ENCODE results near the gene GNRHR. TPM values are rescaled to one million over a fixed set of nuclear protein-coding genes. Genes with fewer than 3 reads are reported as not detected.
A peak's percentile ranks its signal among the peaks of the same experiment; 100 is the strongest.

The GNRHR gene
- total RNA-seq, 4 donors from 2014 or later: not detected

DNA sequence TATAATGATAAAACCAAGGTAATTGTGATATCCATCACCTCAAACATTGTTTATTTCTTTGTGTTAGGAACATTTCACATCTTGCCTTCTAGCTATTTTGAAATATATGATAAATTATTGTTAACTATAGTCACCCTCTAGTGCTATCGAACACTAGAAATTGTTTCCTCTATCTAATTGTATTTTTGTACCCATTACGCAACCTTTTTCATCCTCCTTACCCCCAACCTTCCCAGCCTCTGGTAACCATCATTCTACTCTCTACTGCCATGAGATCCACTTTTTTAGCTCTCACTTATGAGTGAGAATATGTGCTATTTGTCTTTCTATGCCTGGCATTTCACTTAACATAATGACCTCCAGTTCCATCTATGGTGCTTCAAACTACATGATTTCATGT, 49.3 kb downstream of the GNRHR start:
- peaks cover 0 to 8% (median under 1%) of the 10 kb centered on the region in 4 donors for H3K4me1 ChIP-seq
- no peak overlapping the region for H3K4me3 ChIP-seq
- no peaks in the 10 kb centered on the region for H3K9me3 ChIP-seq
- H3K27me3 ChIP-seq: no peaks in the 10 kb centered on the region
- H3K36me3 ChIP-seq: no peaks in the 10 kb centered on the region
- H3K27ac ChIP-seq: no peak overlapping the region
- DNase-seq: no peak
- TF ChIP-seq POLR2A (IDR thresholded peaks at IDR 0.05): no peak
- TF ChIP-seq, protein P1, sequence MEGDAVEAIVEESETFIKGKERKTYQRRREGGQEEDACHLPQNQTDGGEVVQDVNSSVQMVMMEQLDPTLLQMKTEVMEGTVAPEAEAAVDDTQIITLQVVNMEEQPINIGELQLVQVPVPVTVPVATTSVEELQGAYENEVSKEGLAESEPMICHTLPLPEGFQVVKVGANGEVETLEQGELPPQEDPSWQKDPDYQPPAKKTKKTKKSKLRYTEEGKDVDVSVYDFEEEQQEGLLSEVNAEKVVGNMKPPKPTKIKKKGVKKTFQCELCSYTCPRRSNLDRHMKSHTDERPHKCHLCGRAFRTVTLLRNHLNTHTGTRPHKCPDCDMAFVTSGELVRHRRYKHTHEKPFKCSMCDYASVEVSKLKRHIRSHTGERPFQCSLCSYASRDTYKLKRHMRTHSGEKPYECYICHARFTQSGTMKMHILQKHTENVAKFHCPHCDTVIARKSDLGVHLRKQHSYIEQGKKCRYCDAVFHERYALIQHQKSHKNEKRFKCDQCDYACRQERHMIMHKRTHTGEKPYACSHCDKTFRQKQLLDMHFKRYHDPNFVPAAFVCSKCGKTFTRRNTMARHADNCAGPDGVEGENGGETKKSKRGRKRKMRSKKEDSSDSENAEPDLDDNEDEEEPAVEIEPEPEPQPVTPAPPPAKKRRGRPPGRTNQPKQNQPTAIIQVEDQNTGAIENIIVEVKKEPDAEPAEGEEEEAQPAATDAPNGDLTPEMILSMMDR (IDR thresholded peaks at IDR 0.05): no peak

DNA sequence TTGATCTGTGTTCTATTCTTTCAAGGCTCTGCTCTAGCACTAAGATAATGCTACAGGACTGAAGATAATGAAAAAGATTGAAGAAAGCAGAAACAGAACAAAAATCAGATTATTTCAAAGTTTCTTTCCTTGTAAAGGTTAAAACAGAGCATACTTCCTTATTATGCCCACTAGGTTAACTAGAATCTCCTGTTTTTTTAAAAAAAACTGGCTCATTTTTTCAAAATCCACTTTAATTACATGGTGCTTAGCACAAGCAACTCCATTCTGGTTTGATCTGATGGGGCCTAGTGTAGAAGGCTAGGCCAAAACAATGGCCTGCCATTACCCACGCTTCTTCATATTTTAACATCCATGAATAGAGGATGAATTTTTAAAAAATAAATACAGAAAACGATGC, 52.0 kb downstream of the GNRHR start:
- Histone ChIP-seq H3K4me3 (peak overlapping the region in 1 of 4 donors; percentile 91), H3K27me3 (no peaks in the 10 kb centered on the region), H3K27ac (no peak overlapping the region), H3K4me1 (peaks cover 0 to 13% (median 2%) of the 10 kb centered on the region in 4 donors), H3K9me3 (no peaks in the 10 kb centered on the region), H3K36me3 (no peaks in the 10 kb centered on the region)
- no peak for DNase-seq
- no peak for TF ChIP-seq POLR2A (IDR thresholded peaks at IDR 0.05)
- TF ChIP-seq, protein P1 (IDR thresholded peaks at IDR 0.05): no peak

DNA sequence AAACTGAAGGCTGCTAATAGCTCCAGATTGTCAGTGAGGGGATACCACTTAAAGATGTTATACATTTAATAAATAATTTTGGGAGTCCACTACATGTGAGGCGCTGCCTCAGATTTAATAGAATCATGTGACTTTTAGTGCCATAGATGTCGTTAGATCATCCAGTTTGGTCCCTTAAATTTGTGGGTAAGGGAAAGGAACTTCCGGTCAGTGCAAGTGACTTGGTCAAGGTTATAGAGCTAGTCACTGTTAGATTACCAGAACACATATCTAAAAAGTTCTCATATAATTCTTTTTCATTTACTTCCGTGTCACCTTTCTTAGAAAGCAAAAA, 52.7 kb downstream of the GNRHR start:
- H3K36me3 ChIP-seq: no peaks in the 10 kb centered on the region
- H3K9me3 ChIP-seq: no peaks in the 10 kb centered on the region
- no peaks in the 10 kb centered on the region for H3K27me3 ChIP-seq
- DNase-seq: no peak
- H3K4me1 ChIP-seq: peaks cover 0 to 13% (median 2%) of the 10 kb centered on the region in 4 donors
- H3K4me3 ChIP-seq: peak overlapping the region; percentile 87 to 97 (median 91)
- TF ChIP-seq POLR2A (IDR thresholded peaks at IDR 0.05): no peak
- TF ChIP-seq, protein P1 (IDR thresholded peaks at IDR 0.05): no peak
- H3K27ac ChIP-seq: peak overlapping the region; percentile 85 to 93 (median 89)

DNA sequence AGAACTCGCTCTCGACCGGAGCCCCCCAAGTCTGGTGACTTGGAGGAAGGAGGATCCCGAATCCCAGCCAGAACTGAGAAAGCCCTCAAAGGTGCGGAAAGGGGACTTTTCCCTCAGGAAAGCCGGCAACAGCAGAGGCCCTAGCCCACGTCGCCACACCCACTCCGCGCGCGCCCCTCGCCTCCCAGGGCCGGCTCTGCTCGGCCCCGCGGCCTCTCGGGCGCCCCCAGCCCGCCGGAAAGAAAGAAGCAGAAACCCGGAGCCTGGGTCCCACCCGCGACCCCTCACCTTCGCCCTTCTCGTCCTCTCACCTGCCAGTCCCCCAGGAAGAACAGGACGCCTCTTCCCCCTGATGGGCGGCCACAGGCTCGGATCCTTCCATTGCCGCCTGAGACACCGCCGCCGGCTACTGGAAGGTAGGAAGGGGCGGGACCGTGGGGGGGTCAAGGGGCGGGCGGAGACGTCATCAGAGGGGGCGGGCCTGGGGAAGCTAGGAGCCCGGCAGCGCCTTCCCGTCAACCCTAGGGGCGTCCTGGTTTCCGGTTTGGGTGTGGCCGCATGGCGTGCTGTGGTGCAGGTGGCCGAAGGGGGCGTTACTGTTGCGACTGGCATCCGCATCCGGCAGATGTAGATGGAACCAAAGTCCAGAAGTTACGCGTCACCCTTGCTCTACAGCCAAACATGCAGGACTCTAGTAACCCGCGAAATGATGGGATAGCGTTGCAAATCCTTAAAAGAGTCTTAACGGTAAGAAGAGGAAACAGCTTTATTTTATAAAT, 53.3 kb downstream of the GNRHR start, which contains the start of gene UBA6:
Gene UBA6 (minus strand): TSS at position 418 of the 779 bp plus-strand sequence. CDS start 36 bp downstream, at position 382.
- no peaks in the 10 kb centered on the region for H3K27me3 ChIP-seq
- peaks cover 0 to 13% (median 2%) of the 10 kb centered on the region in 4 donors for H3K4me1 ChIP-seq
- no peaks in the 10 kb centered on the region for H3K9me3 ChIP-seq
- no peaks in the 10 kb centered on the region for H3K36me3 ChIP-seq
- peak; percentile 96 to 99 (median 98) for DNase-seq
- TF ChIP-seq, protein P1 (IDR thresholded peaks at IDR 0.05): peak in 4 of 6 experiments; percentile 26 to 49 (median 36)
- peak; percentile 35 to 85 for TF ChIP-seq POLR2A (IDR thresholded peaks at IDR 0.05)
- peak within 1 kb of the TSS; percentile 87 to 97 (median 91) for H3K4me3 ChIP-seq
- peak within 1 kb of the TSS; percentile 85 to 93 (median 89) for H3K27ac ChIP-seq

DNA sequence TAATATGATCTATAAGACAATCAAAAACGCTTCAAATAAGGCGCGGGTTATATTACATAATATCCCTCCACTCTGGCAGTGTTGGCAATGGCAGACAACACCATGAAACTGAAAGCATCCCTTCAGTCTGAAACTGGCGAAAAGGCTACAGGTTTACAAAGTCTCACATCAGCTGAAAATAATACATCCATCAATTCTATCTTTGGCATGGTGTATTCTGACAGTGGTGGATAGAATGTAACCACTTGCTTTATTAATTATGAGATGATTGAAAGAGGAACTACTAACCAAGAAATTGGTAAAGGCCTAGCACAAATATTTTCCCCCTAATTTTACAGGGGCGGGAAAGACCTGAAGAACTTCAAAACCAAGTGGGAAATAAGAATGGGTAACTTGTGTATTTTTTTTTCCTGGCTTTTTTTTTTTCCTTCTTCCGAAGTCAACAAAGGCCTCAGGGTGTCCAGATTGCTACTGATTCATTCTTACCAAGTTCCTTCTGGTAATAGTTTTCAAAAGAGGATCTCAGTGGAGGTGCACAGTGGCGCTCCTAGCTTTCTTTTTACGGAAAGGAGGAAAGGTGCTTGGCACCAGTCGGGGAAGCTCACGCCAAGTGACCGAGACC, 54.0 kb downstream of the GNRHR start:
- Histone ChIP-seq H3K4me3 (peak overlapping the region; percentile 87 to 97 (median 91)), H3K27me3 (no peaks in the 10 kb centered on the region), H3K27ac (peak overlapping the region; percentile 85 to 93 (median 89)), H3K4me1 (peaks cover 0 to 13% (median 2%) of the 10 kb centered on the region in 4 donors), H3K36me3 (peaks cover 0 to 3% (median 0%) of the 10 kb centered on the region in 3 donors), H3K9me3 (no peaks in the 10 kb centered on the region)
- TF ChIP-seq POLR2A (IDR thresholded peaks at IDR 0.05): no peak
- TF ChIP-seq, protein P1 (IDR thresholded peaks at IDR 0.05): no peak
- DNase-seq: no peak

All from Peyer's patch (tissue), 4 donors.